GM21367 (cell line): ENCODE results near the gene CTTN.
"Not testable (repeated sequence)": the region's sequence is repeated elsewhere in the genome, so short reads cannot be mapped to it uniquely, and the experiment has no call there.

Experiments
- ATAC-seq: cut with Tn5 transposase; IDR thresholded peaks from one replicate; pipeline ENCODE4 v1.9.1; 2021; ENCODE audit not compliant: unreplicated experiment

The CTTN gene

DNA sequence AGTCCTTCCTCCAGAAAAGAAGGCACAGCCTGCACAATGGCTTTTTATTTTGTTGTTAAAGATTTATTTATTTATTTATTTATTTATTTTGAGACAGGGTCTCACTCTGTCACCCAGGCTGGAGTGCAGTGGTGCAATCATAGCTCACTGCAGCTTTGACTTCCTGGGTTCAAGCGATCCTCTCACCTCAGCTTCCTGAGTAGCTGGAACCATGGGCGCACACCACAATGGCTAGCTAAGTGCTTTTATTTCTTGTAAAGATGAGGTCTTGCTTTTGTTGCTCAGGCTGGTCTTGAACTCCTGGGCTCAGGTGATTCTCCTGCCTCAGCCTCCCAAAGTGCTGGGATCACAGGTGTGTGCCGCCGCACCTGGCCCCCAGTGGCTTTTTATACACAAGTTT, 10.0 kb downstream of the CTTN start:
- not testable (repeated sequence) for ATAC-seq

DNA sequence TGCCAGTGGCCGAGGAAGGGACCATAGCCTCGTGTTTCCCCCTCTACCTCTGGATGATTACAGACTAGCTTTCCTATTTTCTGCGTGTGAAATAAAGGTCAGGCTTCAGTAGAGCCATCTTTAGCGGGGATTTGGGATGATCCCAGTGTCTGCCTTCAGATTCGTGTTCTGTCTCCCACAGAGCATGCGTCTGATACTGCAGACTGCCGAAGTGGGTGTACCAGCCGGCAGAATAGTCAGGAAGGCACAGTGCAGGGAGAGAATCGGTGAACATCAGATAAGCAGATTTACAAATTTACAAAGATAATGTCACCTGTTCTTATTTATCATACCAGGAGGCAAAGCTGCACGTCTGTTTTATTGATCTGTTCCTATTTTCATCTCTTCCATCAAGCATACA, 11.1 kb downstream of the CTTN start:
- ATAC-seq, result no peak

DNA sequence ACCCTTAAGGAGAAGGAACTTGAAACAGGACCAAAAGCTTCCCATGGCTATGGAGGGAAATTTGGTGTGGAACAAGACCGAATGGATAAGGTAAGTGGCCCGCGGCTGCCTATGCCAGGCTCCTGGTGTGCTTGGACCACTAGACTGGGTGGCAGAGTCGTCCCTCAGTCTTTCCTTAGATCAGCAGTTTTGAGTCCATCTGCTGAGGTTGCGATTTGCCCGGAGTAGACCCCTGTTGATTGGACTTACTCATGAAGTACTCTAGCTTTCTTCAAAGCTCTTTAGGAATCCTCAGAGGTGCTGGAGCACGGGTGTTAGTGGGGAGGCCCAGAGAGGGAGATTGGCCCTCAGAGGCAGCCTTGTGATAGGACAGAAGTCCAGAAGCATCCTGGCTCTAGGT, 11.5 kb downstream of the CTTN start:
- ATAC-seq, result no peak

DNA sequence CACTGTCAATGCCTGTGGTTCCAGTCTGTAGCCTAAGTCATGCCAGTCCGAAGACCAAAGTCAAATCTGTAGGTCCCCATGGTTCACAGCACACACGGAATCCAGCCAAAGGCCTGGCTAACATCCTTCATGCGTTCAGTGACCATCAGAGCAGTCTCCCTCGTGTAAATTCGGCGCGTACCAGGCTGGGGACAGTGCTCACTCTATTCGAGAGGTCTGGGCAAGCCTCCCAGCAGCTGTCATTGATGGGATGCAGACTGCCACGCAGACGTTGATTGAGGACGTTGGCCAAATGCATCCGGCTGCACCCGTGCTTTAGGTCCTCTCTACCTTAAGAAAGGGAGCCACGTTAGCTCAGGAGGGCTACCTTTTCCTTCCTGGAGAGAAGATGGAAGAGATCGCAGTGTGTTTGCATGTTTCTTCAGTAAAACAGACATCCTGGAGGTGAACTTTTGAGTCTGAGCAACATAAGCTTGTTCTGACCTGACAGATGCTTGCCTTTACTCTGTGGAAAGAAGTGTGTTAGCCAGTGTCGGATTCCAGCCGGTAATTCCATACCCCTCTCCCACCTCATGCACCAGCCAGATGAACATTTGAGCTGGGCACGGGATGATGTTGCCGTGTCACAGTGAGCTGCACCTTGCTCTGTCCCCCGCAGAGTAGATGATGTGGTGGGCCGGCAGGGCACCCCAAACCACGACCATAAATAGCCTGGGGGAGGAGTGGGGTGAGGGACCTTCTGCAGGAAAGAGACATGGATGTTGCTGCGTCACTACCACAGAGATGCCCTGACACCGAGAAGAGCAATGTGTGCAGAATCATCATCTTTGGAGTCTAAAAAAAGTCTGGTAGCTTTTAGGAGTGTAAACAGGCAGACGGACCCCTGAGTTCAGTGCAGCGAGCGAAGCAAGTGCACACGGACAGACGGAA, 12.2 kb downstream of the CTTN start:
- no peak for ATAC-seq

DNA sequence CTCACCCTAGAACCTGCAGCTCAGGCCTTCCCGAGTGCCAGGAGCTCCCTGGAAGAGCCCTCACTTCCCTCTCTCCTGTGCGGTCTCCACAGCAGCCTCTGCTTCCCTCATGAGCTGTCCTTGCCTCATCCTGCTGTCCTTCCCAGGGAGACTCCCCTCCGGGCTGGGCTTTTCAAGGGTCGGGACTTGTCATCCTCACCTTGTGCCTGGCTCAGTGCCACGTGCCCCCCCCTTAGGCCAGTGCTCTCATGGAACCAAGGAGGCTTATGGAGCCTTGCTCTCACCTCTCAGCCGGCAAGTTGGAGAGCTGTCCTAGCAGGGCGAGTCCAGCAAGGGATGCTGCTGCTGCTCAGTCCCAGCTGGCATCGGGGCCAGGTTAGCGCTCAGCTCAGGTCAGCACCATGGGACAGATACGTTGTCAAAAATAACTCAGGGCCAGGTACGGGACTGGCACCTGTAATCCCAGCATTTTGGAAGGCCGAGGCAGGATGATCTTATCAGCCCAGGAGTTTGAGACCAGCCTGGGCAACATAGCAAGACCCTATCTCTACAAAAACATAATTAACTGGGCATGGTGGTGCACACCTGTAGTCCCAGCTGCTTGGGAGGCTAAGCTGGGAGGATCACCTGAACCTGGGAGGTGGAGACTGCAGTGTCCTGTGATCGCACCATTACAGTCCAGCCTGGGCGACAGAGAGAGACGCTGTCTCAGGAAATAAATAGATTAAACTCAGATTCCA, 13.6 kb downstream of the CTTN start:
- ATAC-seq, result no peak

DNA sequence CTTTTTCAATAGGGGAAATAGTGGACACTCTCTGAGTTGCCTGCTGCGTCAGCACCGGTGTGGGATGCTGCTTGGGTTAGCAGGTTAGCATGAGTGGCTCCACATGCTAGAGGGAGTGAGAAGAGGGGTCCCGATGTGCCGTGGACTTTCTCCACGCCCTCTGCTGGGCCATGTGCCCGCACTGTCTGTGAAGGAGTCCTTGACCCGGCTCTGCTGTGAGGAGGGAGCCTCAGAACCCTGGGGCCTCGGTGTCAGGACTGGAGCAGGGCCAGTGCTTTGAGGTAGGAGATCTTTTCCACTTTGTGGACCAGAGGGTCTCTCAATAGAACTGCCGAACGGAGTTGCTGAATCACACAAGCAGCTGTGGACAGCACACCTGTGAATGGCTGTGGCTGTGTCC, 14.8 kb downstream of the CTTN start:
- ATAC-seq, result no peak

DNA sequence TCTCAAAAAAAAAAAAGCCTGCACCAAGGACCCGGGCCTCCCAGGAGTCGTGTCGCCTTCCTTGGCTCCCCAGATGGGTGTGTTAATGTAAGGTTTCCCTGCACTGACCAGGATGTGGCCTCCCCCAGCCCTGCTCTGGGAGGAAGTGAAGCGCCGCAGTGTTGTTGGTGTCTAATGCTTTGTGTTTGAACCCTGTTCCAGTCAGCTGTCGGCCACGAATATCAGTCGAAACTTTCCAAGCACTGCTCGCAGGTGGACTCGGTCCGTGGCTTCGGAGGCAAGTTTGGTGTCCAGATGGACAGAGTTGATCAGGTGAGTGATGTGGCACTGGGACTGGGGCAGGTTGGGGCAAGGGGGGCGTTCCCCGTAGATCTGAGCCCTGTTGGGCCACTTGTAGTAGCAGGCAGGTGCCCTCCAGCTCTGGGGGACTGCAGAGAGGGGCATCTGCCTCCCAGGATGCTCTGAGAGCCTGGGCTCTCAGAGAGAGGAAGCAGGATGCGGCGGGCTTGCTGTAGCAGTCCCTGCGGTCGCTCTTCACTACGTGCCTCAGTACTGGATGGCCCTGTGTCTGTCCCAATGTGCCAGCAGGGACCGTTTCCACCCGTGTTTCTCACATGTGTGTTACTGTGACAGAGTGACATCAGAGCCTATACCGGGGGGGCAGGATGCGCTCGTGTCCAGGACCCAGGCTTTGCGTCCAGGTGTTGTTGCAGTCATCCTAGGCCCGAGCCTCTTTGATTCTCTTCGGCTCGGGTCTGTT, 16.2 kb downstream of the CTTN start:
- no peak for ATAC-seq

DNA sequence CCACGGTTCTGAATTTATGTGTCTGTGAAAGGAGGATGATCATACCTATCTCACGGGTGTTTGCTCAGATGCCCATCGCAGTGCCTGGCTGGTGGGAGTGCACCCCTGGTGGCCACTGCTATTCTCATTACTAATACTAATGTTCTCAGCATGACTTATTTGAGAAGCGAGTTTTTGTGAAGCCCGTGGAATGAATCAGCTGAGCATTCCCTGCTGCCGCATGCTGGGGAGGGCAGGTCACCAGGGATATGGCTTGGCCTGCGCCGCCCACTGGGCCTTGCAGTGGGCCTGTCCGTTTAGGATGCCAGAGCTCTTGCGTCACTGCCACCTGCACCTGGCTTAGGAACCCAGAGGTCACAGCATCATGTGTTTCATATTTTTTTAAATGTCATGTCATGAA, 16.9 kb downstream of the CTTN start:
- no peak for ATAC-seq

DNA sequence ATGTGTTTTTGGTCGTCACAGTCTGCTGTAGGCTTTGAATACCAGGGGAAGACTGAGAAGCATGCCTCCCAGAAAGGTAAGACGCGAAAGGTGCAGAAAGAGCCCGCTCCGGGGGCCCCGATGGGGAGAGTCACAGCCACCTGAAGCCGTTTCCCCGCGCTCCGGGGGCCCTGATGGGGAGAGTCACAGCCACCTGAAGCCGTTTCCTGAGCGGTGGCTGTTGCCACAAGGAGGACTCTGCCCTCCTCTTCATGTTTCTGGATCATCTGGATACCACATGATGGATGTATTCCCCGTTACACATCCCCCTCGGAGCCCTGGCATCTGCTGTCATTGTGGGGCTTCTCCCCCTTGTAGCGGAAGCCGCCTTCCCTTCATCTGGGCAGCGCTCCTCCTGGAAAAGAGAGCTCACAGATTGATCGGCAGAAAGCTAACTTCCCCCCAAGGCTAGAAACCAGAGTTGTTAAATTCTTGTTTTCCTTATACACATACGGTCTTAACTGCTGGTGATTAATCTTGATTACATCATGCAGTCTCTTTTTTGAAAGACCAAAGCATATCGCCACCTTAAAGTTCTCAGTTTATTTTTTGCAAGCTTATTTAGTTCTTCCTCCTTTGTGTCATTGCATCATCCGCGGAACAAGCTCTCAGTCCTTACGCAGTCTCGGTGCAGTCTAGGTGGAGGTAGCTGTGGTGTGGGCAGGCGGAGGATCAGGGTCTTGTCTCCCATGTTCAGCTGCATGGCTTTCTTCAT, 17.5 kb downstream of the CTTN start:
- ATAC-seq, result no peak

DNA sequence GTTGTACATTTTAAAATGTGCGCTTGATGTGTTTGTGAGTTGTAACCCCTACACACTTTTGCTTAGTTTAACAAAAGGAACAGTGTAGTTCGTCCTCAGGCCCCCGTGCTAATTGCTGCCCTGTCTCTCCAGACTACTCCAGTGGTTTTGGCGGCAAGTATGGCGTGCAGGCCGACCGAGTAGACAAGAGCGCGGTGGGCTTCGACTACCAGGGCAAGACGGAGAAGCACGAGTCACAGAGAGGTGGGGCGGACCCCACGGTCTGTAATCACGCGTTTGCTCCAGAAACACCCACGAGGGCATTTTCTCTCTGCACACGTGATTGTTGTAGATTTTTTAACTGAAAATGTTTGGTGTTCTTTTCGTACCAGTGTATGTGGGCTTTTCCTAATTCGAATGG, 18.6 kb downstream of the CTTN start:
- ATAC-seq, result no peak

DNA sequence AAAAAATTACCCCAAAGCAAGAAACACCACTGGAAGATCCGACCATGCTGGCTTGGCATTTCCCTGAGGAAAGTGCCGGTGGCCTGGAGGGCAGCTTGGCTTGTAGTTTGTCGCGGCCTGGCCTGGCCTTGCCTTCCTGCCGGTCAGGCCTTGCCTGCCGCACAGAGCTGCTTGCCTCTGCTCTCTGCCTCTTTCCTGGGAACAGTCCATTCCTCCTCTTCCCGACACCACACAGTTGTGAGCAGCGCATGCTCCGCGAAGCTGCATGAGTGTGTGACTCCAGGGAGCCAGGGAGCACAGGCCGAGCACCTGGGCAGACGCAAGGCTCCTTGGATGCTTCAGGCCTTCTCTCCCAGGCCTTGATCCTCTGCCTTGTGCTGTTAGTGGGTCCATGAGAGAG, 19.8 kb downstream of the CTTN start:
- ATAC-seq, result no peak

DNA sequence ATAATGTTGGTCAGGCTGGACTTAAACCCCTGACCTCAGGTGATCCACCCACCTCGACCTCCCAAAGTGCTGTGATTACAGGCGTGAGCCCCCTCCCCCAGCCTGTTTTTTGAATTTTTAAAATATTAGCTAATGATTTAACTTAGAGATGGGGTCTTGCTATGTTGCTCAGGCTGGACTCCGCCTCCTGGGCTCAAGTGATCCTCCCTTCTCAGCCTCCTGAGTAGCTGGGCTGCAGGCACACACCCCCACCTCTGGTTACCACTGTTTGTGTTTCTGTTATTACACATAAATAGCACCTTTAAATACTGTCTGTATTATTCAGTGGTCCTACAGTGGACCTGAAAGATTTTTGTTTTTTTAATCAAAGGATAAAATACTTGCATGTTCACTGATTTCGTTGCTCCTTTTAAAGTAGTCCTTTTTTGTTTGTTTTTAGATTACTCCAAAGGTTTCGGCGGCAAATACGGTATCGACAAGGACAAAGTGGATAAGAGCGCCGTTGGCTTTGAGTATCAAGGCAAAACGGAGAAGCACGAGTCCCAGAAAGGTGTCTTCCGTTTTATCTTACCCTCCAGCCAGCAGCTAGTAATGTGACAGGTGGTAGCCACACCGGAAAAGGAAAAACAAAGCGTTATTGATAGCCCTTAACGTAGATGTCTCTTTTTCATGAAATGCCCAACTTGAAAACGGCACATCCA, 21.1 kb downstream of the CTTN start:
- ATAC-seq, result no peak

DNA sequence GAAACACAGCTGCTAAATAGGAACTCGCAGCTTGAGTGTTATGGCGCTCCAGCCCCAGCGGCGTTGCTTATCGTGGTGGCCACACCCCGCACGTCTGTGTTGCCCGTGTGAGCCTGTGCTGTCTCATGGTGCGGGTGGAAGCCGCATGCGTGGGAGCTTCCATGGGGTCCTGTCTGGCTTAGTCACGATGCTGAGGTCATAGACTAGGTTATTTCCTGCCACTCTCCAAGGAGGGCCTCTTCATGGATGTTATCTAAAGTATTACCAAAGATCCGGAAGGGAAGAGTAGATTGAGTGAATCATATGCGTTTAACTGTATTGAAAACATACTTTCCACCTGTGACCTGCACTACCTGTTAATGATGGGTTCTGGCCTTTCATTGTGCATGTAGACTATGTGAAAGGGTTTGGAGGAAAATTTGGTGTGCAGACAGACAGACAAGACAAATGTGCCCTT, 21.7 kb downstream of the CTTN start:
- ATAC-seq, result no peak

DNA sequence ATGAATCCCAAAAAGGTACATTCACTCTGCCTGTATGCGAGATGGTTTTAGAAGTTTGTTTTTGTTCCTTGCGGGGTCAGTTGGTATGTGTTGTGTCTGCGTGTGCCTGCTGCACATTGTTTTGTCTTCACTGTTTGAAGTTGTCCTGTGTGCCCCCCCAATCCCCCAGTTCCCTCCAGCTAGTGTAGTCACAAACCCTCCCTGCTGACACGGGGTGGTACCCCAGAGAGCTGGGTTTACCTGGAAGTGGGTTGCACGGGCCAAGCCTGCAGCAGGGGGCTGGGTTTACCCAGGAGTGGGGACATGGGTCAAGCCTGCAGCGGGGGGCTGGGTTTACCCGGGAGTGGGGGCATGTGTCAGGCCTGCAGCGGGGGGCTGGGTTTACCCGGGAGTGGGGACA, 22.2 kb downstream of the CTTN start:
- ATAC-seq, result no peak

DNA sequence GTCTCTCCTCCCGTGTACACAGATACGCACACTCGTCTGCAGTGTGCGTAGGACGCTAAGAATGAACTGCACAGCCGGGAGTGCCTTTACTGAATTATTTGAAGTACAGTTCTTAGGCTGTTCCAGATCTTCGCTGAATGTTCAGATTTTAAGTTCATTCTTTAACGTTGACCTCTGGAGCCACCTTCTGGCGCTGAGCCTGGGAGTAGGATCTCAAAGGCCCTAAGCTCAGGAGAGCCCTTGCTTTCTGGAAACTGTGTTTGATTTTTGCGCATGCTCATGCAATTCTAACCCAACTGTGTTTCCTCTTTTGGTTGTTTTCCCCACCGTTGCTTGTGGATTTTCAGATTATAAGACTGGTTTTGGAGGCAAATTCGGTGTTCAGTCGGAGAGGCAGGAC, 22.8 kb downstream of the CTTN start:
- ATAC-seq, result no peak

DNA sequence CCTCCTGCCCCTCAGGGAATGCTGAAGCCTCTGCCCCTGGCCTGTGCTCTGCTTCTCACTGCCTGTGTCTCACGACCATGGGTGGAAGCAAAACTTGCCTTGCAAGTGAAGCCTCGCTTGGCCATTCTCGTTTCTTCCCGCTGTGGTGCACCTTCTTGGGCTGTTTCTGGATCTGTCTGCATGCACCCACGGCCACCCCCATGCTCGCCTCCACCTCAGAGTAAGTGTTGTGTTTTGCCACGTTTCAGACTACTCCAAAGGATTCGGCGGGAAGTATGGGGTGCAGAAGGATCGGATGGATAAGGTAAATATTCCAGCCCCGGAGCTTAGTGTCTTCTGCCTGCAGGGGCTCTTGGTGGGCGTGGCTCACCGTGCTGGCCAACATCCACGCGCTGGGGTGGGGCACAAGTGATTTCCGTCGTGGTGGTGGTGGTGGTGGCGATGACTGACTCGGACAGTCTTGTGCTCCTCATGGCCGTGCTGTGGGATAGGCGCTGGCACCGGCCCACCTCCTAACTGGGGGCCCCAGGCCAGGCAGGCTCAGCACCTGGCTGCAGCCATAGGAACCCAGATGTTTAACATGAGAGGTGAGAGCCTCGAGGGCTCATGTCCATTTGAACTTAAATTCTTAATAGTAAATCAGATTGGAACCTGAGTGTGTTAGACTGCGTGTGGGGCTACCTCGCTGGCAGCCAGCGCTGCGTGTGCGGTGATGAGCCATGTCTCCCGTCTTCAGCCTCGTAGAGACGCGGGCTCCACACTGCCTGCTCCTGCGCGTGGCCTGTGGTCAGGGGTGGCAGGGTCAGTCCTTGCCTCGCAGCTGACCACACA, 24.6 kb downstream of the CTTN start:
- ATAC-seq, result no peak

DNA sequence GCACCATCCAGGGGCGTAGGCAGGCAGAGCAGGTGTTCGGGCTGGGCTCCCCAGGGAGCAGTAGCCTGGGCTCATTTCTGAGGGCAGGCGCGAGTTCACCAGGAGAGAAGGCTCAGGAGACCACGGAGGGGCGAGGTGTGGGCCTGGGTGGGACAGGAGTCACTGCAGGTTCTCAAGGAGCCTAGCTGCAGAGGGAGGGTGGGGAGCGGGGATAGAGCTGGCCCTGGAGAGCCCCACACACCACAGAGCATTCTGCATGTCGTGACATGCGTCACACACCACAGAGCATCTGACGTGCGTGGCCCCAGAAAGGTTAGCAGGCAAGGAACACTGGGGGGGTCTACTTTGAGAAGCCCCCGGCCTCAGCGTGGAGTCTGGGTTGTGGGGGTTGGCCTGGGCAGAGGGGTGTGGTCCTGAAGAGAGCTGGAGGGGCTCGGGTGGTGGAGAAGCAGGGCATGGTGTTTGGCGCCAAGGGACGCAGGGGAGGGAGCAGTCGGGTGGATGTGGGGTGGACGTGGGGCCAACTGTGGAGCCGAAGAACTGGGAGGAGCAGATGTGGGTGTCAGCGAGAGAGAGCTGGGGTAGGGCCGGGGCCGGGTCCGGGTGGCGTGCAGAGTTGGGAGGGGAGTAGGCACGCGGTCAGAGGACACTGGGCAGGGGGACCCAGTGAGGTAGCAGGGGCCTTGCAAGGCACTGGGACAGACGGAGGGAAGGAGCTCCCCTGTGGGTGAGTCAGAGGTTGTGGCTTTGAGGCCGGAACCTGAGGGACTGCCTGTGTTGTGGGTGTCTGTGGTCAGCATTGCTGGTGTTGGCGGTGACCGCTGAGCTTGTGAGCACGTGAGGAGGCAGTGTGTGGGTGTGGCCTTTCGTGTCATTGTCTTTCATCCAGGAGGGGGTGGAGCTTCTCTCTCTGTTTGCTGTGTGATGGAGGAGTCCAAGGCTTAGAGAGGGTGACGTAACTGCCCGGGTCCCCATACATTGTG, 25.5 kb downstream of the CTTN start:
- ATAC-seq, result no peak

DNA sequence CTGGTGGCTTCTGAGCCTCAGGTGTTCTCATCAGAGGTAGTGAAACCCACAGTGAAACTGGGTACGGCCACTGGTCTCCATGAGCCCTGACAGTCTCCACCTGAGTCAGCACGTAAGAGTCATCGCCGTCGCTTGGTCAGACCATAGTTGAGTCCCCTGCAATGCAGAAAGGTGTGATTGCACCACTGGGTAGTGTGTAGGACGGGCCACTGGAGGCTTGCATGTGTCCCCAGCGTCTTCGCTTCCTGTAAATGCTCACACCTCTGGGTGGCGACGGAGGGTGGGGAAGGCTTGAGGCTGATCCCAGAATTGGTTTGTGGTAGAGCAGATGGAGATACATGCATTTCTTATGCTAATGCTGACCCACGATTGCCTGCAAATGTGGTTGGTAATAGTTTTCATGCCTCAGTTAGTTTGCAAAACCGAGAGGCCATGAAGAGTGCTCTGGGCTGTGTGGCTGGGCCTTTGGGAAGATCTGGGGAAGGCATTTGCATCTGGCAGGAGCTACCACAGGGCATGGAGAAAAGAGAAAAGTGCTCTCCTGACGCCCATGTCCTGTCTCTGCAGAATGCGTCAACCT, 26.5 kb downstream of the CTTN start:
- no peak for ATAC-seq
